GM13977 (cell line): Measurements from ENCODE around the gene TET1.
A peak's percentile ranks its signal among the peaks of the same experiment; 100 is the strongest.

Experiments
- DNase-seq: peaks from one replicate; pipeline ENCODE4 v3.0.0; 2012; ENCODE audit warnings: low spot score
- CTCF ChIP-seq: IDR thresholded peaks from 2 replicates; pipeline ENCODE4 v1.5.1; 2012; ENCODE audit warnings: mild to moderate bottlenecking, control low read depth; ENCODE audit not compliant: insufficient read depth; ENCODE audit errors: extremely low read depth, missing control alignments
- in situ Hi-C: fragments of 300-500 bp; cut with MboI; formaldehyde crosslinking; loops from one replicate; pipeline ENCODE4 v1.12.0; 2022; ENCODE audit warnings: low sequenced_read_pairs, low pct_unique_long_range_greater_than_20kb, mixed read lengths, inconsistent platforms; ENCODE audit not compliant: unreplicated experiment

TET1 gene

GRCh38 chr10:68666280-68666760 is 106.2 kb downstream of the TET1 start:
- DNase-seq, result no peak
- no peak for TF ChIP-seq CTCF

GRCh38 chr10:68668231-68668630 is 108.1 kb downstream of the TET1 start:
- TF ChIP-seq CTCF, result no peak
- in situ Hi-C loops, result no loop called here
- no peak for DNase-seq

More at GRCh38 chr10:68666280-68666760, 106.2 kb downstream of the TET1 start:
- in situ Hi-C loops, result no loop called here

DNA sequence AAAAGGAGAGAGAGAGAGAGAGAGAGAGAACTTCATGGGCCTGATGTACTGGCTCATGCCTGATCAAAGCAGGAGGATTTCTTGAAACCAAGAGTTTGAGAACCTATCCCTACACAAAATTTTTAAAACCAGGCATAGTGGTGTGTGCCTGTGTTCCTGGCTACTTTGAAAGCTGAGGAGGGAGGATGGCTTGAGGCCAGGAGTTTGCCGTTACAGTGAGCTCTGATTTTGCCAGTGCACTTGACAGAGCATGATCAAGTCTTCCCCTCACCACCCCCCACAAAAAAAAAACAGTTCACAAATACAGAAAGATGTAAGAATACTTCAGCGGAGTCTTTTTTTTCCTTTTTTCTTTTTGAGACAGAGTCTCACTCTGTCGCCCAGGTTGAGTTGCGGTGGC is 108.8 kb downstream of the TET1 start:
- no peak for DNase-seq
- no peak for TF ChIP-seq CTCF
- in situ Hi-C loops, result no loop called here

DNA sequence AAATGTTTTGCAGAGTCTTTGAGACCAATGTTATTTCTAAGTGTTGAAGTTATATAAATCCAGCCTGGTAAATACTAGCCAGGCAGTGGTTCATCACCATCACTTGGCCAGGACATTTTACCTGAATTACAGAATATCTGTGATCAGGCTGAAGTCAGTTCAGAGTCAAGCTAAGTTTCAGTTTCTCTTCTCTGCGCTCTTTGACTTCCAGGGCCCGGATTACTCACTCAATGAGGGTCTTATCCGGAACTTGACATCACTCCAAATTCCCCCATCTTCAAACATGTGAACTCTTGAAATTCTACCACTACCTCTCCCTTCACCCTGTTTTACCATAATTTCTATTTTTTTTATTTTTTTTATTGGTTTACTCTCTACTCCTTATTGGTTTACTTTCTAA is 124.3 kb downstream of the TET1 start:
- in situ Hi-C loops, result no loop called here
- TF ChIP-seq CTCF, result no peak
- peak; percentile 40 for DNase-seq

GRCh38 chr10:68696018-68696417 is 135.9 kb downstream of the TET1 start:
- no peak for DNase-seq
- TF ChIP-seq CTCF, result no peak
- in situ Hi-C loops, result no loop called here

DNA sequence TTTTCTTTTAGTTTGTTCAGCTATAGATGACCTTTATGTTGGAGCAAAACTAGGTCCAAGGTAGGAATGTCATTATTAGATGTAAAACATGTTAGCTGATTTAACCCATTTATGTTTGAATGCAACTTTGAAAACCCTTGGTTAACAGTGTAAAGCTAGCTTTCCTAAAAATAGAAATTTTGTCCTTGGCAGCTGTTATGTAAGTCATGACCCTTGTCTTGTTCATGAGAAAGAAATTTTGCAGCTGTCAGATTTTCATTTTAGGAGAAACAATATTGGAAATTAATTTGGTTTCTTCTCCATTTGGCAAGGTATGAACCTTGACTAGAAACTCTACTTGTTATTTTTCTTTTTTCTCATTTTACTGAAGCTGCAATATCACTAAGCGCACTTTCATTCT is 137.0 kb downstream of the TET1 start:
- no peak for DNase-seq
- in situ Hi-C loops, result no loop called here
- no peak for TF ChIP-seq CTCF

DNA sequence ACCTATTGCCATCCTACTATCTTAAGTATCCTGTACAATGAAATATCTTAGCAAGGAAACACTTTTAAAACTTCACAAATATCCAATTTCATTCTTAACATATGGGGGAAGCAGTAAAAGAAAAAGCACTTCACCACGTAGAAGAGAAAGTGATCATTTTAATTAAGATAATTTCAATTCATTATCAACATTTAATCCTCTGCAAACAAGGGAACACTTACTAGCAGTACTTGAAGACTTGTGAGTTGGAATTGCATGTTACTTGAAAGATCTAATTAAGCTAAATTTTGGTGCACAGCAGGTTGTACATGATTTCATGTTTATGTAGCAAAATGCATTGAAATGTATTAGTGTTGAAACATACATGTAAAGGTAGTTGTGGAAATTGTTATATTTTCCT is 140.1 kb downstream of the TET1 start:
- no peak for TF ChIP-seq CTCF

More for the DNA sequence above, 140.1 kb downstream of the TET1 start:
- in situ Hi-C loops, result no loop called here
- DNase-seq, result no peak
